Measurements from ENCODE around the gene NELFB.
"Not testable (repeated sequence)": the region's sequence is repeated elsewhere in the genome, so short reads cannot be mapped to it uniquely, and the experiment has no call there.

The NELFB gene

DNA sequence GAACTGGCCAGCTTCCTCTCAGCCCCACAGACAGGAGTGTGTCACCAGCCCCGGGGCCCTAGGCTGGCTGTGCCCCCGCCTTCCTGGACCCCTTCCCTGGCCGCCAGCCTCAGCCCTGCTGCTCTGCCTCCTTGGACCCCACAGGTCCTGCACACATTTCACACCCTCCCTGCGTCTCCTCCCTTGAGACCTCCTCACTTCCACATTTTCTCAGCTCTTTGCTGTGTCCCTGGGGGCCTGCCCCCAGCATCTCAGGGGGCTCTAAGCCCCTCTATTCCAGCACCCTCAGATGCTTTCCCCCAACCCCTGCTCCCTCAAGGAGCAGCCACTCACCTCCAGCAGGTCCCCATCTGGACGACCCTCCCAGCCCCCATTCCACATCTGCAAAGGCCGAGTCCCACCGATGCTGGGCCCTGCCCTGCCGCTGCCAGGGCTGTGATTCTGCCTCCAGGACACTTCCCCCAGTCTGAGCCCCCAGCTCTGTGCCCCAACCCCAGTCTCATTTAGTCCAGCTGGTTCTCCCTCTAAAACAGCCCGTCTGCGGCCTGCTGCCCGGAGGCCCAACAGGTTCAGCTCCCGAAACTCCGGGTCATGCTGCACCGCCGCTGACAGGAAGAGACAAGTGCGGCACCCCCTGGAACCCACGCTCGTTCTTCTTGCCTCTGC is 20.2 kb upstream of the NELFB start:
- no peak for DNase-seq (ENCODE audit: low read depth in 1 of 2, low spot score in 1 of 2)

DNA sequence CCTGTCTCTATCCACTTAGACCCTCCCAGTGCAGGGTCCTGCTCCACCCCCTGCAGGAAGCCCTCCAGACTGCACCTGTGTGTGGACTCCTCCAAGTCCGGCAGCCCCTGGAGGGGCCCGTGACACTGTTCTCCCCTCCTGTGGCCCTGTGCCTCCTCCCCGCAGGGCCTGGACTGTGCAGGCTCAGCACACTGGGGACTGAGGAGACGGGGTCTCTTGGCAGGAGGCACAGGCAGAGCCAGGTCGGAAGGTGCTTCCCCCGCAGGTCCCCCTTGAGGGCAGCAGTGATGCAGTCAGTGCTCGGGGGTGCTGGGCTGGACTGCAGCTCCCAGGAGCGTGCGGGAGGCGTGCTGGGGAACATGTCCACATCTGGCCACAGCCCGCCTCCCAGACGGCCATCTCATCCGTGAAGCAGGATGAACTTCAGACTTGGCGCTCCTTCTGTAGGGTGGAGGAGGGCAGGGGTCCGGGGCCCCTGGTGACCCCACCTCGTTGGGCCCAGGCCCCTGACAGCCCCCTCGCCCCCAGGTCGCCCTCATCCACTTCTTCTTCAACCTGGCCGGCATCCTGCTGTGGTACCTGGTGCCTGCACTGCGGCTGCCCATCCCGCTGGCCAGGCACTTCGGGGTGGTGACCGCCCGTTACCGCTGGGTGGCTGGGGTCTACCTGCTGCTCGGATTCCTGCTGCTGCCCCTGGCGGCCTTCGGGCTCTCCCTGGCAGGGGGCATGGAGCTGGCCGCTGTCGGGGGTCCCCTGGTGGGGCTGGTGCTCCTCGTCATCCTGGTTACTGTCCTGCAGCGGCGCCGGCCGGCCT is 19.5 kb upstream of the NELFB start:
- DNase-seq (ENCODE audit: low read depth in 1 of 2, low spot score in 1 of 2), result no peak

DNA sequence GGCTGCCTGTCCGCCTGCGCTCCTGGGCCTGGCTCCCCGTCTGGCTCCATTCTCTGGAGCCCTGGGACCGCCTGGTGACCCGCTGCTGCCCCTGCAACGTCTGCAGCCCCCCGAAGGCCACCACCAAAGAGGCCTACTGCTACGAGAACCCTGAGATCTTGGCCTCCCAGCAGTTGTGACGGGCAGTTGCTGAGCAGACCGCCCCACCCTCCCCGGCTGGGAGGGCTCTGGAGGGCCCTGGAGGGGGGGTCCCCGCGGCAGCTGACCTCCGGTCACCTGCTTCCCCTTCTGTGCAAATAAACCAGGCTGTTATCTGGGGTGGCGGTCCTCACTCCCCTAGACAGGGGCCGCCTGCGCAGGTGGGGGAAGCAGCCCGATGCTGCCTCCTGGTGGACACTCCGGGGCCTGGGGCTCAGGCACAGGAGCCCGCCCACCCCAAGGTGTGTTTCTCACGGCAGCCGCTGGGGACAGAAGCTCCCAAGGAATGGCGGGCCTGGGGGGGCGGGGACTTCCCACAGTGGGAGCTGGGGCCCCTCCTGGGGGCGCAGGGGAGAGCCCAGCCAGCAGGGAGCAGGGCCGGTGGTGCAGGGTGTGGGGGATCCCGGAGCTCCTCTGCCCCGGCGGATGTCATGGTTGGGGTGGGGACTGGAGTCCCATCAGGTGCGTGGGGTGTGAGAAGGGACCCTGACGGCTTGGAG is 18.7 kb upstream of the NELFB start:
- DNase-seq (ENCODE audit: low read depth in 1 of 2, low spot score in 1 of 2), result peak; percentile 83 to 91

DNA sequence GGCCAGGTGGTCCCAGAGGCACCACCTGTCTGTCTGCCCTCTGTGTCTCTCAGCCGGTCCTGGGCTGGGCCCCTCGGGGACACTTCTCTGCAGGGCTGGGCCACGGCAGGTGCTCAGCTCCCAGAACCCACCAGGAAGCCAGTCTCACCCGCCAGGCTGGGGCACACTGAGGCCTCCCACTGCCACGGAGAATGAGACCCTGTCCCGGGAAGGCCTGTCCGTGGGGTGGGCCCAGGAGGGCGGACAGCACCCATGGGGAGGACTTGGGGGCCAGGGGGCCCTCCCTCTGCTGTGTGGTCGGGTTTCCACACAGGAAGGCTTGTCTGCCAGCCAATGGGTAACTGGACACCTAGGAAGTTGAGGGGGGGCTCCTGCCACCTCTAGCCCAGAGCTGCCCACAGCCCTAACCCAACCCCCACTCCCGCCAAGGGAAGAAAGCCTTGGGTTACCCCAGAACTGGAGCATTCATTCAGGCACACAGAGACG is 18.1 kb upstream of the NELFB start:
- DNase-seq (ENCODE audit: low read depth in 1 of 2, low spot score in 1 of 2), result no peak

DNA sequence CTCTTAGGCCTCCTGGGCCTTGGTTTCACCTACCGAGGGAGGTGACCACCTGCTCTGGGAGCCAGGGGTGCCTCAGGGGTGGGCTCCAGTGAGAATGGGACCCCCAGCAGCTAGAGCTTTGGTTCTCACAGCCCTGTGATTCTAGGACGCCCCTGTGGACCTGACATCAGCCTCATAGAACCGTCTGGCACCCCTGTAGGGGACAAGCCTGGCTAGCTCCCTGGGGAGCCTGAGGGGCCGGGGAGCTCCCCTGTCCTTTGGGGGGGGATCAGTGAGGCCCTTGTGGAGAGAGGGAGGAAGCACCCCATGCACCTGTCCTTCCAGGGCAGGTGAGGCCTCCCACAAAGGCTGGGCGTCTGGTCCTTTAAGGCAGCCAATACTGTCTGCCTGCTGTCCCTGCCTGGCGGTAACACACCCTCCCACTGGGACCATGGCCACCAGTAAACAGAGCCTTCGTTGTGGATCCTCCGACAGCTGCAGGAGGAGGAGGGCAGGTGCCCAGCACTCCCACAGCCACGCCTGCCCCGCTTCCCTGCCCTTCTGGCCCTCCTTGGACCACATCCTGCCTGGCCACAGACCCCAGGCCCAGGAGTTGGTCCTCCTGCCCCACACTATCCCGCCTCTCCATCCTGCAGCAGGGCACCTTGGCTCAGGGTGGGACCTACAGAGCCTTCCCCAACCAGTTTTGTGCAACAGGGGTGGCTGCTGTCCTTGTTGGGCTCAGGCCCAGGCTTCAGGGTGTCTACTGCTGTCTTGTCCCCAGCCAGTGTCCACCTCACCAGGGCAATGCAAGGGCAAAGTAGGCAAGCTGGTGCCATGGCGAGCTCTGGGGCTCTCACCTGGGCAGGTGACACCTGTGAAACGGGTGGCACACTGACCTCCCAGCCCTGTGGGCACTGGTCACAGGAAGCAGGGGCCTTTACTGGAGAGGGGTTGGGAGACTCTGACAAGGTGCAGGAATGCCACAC is 17.1 kb upstream of the NELFB start:
- DNase-seq (ENCODE audit: low read depth in 1 of 2, low spot score in 1 of 2), result no peak

DNA sequence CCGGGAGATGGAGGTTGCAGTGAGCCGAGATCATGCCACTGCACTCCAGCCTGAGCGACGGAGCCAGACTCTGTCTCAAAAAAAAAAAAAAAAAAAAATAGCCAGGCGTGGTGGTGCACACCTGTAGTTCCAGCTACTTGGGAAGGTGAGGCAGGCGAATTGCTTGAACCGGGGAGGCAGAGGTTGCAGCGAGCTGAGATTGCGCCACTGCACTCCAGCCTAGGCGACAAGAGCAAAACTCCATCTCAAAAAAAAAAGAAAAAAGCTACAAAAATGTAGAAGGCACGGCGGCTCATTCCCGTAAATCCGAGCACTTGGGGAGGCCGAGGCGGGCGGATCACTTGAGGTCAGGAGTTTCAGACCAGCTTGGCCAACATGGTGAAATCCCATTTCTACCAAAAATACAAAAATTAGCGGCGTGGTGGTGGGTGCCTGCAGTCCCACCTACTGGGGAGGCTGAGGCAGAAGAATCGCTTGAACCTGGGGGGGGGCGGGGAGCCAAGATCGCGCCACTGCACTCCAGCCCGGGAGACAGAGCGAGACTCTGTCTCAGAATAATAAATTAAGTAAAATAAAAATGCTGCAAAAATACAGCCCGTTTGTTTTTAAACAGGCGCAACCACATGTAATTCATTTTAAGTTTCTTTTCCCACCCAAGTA is 15.5 kb upstream of the NELFB start:
- DNase-seq (ENCODE audit: low read depth in 1 of 2, low spot score in 1 of 2), result not testable (repeated sequence)

DNA sequence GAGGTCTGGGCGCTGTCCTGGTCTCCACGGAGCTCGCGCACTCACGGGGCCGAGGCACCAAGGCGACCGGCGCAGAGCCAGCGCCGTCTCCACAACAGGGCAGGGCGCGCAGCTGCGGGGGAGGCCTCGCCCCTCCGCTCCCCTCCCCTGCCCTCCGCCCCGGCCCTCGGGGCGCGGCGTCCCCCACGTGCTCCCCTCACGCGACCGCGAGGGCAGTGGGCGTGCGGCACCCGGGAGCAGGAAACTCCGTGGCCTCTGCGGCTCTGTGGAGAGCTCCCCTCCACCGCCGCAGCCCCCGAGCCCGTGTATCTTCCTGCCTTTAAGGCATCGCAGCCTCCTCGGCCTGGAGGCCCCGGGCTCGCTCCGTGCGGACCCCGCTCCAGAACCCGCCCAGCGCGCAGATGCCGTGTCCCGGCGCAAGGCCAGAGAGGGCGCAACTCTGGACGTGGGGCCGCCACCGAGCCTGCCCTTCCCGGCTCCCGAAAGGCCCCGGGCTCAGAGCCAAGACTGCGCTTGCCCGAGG is 14.7 kb upstream of the NELFB start:
- peak; percentile 41 to 53 for DNase-seq (ENCODE audit: low read depth in 1 of 2, low spot score in 1 of 2)

DNA sequence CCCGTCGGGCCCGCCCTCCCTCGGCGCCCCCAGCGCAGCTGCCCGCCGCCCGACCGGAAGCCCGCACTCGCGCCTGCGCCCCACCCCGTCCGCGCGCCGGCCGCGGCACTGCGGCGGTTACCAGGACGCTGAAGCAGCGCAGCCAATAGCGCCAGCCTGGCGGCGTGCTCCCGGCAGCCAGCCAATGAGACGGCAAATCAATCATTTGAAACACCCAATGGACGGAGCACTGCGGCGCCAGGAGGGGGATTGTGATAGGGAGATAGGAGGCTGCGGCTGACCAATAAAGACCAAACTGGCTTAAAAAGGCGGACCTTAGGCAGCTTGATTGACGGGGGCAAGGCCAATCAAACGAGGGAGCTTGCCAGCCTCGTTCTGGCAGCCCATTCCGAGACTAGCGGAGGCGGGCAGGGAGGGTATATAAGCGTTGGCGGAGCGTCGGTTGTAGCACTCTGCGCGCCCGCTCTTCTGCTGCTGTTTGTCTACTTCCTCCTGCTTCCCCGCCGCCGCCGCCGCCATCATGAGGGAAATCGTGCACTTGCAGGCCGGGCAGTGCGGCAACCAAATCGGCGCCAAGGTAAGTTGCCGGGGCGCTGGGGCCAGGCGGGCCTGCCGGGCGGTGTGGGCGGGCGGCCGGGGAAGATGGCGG is 14.2 kb upstream of the NELFB start, which contains the start of gene TUBB4B:
TSS of gene TUBB4B (plus strand) at position 447 of the 649 bp plus-strand sequence. CDS start at position 521, 74 bp downstream.
- DNase-seq (ENCODE audit: low read depth in 1 of 2, low spot score in 1 of 2), result peak; percentile 89 to 95

DNA sequence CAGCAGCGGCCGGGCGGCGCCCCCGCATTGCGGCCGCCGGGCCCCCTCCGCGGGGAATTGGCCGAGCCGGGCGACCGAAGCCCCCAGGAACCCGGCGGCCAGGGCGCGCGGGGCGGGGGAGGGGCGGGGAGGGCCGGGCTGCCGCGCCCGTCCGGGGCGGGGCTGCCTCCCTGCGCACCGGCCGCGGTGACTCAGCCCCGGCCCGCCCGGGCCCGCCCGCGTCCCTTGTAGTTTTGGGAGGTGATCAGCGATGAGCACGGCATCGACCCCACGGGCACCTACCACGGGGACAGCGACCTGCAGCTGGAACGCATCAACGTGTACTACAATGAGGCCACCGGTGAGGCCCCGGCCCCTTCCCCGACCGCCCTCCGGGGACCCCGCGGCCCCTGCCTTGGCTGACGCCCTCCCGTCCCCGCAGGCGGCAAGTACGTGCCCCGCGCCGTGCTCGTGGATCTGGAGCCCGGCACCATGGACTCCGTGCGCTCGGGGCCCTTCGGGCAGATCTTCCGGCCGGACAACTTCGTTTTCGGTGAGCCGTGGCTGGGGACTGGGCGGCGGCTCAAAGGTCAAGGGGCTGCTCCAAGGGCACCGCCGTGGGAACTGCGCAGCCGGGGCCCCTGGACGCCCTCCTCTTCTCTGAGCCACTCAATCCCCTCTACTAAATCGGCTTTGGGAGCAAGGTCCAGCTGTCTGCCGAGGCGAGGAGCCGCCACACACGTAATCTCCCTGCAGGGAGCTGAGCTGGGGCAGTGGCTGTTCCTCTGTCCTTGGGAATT is 13.4 kb upstream of the NELFB start:
- DNase-seq (ENCODE audit: low read depth in 1 of 2, low spot score in 1 of 2), result peak; percentile 55 to 67

DNA sequence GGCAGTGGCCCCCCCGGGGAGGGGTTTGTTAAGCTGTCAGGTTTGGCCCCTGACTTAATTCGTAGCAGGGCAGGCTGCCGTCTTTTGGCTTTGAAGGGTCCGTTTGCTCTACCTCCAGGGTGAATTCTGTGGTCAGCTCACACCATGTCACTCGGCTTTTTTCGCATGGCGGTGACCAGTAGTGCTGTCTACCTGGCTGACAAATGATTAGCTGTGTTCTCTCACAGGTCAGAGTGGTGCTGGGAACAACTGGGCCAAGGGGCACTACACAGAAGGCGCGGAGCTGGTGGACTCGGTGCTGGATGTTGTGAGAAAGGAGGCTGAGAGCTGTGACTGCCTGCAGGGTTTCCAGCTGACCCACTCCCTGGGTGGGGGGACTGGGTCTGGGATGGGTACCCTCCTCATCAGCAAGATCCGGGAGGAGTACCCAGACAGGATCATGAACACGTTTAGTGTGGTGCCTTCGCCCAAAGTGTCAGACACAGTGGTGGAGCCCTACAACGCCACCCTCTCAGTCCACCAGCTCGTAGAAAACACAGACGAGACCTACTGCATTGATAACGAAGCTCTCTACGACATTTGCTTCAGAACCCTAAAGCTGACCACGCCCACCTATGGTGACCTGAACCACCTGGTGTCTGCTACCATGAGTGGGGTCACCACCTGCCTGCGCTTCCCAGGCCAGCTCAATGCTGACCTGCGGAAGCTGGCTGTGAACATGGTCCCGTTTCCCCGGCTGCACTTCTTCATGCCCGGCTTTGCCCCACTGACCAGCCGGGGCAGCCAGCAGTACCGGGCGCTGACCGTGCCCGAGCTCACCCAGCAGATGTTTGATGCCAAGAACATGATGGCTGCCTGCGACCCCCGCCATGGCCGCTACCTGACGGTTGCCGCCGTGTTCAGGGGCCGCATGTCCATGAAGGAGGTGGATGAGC is 12.6 kb upstream of the NELFB start:
- no peak for DNase-seq (ENCODE audit: low read depth in 1 of 2, low spot score in 1 of 2)

DNA sequence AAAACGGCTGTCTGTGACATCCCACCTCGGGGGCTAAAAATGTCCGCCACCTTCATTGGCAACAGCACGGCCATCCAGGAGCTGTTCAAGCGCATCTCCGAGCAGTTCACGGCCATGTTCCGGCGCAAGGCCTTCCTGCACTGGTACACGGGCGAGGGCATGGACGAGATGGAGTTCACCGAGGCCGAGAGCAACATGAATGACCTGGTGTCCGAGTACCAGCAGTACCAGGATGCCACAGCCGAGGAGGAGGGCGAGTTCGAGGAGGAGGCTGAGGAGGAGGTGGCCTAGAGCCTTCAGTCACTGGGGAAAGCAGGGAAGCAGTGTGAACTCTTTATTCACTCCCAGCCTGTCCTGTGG is 11.9 kb upstream of the NELFB start:
- DNase-seq (ENCODE audit: low read depth in 1 of 2, low spot score in 1 of 2), result not testable (repeated sequence)

DNA sequence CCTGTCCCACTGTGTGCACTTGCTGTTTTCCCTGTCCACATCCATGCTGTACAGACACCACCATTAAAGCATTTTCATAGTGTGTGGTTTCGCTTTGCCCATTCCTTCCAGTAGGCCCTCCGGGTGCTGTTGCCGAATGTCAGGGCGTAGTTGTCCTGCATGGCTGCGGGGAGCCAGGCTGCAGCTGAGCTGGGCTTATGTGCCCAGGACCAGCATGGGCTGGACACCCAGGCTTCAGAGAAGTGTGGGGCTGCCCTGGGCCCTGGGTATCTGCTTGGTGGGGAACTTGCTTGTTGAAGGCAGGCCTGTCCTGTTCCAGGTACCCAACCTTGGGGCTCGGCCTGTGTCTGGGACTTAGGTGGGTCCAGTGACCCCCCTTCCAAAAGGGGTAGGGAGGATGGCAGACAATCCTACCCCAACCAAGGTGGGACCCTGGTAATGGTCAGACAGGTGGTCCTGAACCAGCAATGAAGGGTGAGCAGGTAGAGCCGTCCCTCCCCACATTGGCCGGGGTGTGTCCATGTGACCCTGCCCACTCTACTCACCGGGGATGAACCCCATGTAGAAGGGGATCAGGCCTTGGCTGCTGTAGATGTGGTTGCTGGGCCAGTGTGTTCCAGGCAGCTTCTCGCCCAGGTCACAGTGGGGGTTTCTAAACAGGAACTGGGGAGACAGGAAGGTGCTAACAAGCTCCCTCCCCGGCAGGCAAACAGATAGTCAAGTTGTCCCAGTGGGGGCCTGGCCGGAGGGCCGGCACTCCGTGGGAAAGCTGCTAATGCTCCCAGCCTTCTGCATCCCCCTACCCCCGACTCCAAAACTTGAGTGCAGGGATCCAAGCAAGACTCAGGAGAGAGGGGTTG is 11.3 kb upstream of the NELFB start:
- DNase-seq (ENCODE audit: low read depth in 1 of 2, low spot score in 1 of 2), result no peak

DNA sequence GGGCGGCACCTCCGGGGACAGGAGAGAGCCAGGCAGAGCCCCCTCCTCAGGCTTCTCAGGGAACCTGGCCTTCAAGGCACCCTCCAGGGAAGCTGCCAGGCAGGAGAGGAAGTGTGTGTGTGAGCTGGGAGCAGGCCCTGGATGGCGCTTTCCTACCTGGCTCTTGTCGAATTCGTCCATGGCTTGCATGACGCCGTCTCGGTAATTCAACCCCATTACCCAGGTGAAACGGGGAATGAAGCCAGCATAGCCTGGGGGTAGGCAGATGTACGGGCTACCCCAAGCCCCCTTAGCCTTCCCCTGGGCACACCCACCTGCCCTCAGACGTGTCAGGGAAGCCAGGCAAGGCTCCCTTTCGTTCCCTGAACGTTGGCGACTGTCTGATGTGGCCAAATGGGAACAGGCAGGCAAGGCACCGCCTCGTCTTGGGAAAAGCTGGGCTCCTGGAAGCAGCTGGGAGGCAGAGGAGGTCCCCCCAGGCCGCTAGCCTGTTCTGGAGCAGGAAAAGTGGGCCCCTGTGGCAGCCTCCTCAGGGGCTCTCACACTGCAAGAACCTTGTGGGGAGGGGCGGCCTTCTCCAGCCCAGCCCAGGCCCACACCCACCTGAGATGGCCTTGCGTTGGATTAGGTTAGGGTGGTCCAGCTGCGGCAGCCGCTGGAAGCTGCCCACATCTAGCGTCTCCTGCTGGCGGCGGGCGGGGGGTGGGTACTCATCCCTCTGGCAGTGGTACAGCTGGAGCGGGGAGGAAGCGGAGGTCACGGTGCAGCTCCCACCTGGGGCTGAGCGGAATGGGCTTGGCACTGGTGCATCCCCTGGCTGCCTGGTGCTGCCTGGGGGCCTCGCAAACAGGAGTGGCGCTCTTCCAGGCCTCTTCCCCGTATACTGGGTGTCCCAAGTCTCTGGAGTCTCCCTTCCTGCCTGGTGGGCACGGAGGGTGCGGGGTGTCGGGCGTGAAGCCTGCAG is 10.4 kb upstream of the NELFB start:
- DNase-seq (ENCODE audit: low read depth in 1 of 2, low spot score in 1 of 2), result no peak

DNA sequence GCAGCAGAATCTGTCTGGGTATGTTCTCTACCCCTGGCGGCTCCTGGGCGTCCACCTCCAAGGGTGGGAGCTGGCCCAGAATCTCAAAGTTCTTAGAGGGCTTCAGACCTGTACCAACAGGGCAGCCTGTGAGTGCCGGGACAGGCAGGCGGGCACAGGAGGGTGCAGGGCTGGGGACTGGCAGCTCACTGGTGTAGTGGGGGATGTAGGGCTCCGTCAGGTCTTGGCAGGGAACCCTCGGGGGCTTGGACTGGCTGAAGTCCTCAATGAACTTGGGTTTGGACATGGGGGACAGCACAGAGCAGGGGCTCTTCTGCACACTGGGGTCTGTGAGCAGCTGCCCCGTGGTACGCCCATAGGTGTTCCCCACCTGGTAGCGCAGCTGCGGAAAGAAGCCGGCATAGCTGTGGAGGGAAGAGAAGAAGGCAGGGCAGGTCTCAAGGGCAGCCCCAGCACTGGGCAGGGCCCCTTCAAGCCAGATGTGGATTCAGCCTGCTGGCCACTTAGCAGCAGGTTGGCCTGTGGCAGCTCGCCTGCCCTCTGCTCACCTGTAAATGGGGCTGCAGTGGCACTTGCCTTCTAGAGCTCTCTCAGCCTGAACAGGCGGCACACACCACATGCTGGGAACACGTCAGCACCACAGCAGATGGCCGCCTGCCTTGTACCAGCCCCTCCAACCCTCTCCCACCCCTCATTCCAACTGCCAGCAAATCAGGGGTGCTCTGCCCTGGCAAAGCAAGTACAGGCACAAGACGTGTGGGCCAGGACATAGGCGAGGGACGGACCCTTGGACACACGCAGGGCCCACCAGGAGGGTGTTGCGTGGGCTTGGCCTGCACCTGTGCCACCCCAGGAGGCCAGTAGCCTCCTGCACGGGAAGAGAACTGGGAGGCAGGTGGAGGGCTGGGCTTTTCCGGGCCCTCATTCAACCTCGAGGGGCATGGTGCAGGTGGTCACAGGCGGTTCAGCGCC is 9.4 kb upstream of the NELFB start:
- no peak for DNase-seq (ENCODE audit: low read depth in 1 of 2, low spot score in 1 of 2)

Data from stimulated activated CD4-positive, alpha-beta T cell treated with anti-CD3 and anti-CD28 coated beads, Interleukin-15, amount 100 ng/mL, for 1 hour (primary cell).